IMR-90 (cell line): ENCODE measurements around the gene BCL2L11. TPM values are rescaled to one million over a fixed set of nuclear protein-coding genes. Genes with fewer than 3 reads are reported as not detected.

Experiments used
- ATAC-seq: fragments of 200-7000 bp; cut with Tn5 transposase; 2 replicates; pipeline ENCODE4 v1.9.1; 2020; ENCODE audit warnings: low read depth, mild to moderate bottlenecking, moderate library complexity
- BruUV-seq: library from RNA; stranded (reverse); fragments of 400-500 nt; replicated peaks from 2 replicates; lab custom pipeline; 2021; lab: Mats Ljungman, UMichigan
- CTCF ChIA-PET: fragments of 300-600 bp; formaldehyde crosslinking; extraction: SDS; loops from one replicate; lab custom pipeline; 2021; ENCODE audit warnings: antibody characterized with exemption; lab: Yijun Ruan, JAX
- POLR2A ChIA-PET: fragments of 300-600 bp; sonication (Branson Sonifier 250); formaldehyde crosslinking; loops from one replicate; lab custom pipeline; 2022; ENCODE audit warnings: antibody characterized with exemption; ENCODE audit not compliant: unreplicated experiment; lab: Charles Lee
- DNase-seq: peaks from one replicate; pipeline ENCODE4 v3.0.0; 2013
- H2AFZ ChIP-seq: replicated peaks from 2 replicates; pipeline ENCODE3; 2013; ENCODE audit warnings: low read length, mild to moderate bottlenecking; ENCODE audit not compliant: poor library complexity
- H2AK5ac ChIP-seq: 2 replicates; pipeline ENCODE4 v1.6.1; 2013; ENCODE audit warnings: low read depth, low read length, inconsistent platforms
- H2AK9ac ChIP-seq: replicated peaks from 2 replicates; pipeline ENCODE3; 2013; ENCODE audit warnings: mild to moderate bottlenecking, low read depth, low read length, moderate library complexity; ENCODE audit not compliant: poor library complexity
- H2BK120ac ChIP-seq: 2 replicates; pipeline ENCODE4 v1.6.1; 2013; ENCODE audit warnings: low read depth, low read length, inconsistent platforms
- H2BK15ac ChIP-seq: 3 replicates; pipeline ENCODE4 v1.6.1; 2013; ENCODE audit warnings: low read depth, low read length, inconsistent platforms
- H2BK20ac ChIP-seq: 2 replicates; pipeline ENCODE4 v1.6.1; 2013; ENCODE audit warnings: low read depth, mild to moderate bottlenecking, inconsistent platforms, low read length, moderate library complexity
- H2BK5ac ChIP-seq: 2 replicates; pipeline ENCODE4 v1.6.1; 2013; ENCODE audit warnings: mild to moderate bottlenecking, low read depth, low read length, inconsistent platforms; ENCODE audit not compliant: poor library complexity, severe bottlenecking
- H3K14ac ChIP-seq: replicated peaks from 2 replicates; pipeline ENCODE4 v1.6.1; 2013; ENCODE audit warnings: low read depth, low read length, inconsistent platforms
- H3K18ac ChIP-seq: 2 replicates; pipeline ENCODE4 v1.6.1; 2013; ENCODE audit warnings: low read depth, low read length, control low read depth
- H3K23ac ChIP-seq: 2 replicates; pipeline ENCODE4 v1.6.1; 2013; ENCODE audit warnings: low read depth, low read length, inconsistent platforms
- H3K27ac ChIP-seq: 2 replicates; pipeline ENCODE4 v1.5.1; 2013; ENCODE audit warnings: mild to moderate bottlenecking, control low read depth, low read length; ENCODE audit not compliant: insufficient read depth
- H3K27me3 ChIP-seq: 2 replicates; pipeline ENCODE4 v1.6.1; 2013; ENCODE audit warnings: low read length; ENCODE audit not compliant: control insufficient read depth, insufficient read depth
- H3K36me3 ChIP-seq: 2 replicates; pipeline ENCODE4 v1.6.1; 2013; ENCODE audit warnings: low read length, mixed read lengths; ENCODE audit not compliant: control insufficient read depth, insufficient read depth
- H3K4ac ChIP-seq: 2 replicates; pipeline ENCODE4 v1.6.1; 2013; ENCODE audit warnings: low read depth, low read length, inconsistent platforms
- H3K4me1 ChIP-seq: 2 replicates; pipeline ENCODE4 v1.6.1; 2013; ENCODE audit warnings: low read length, mixed read lengths; ENCODE audit not compliant: control insufficient read depth, insufficient read depth
- H3K4me2 ChIP-seq: 2 replicates; pipeline ENCODE4 v1.6.1; 2013; ENCODE audit warnings: low read depth, mild to moderate bottlenecking, control low read depth, low read length, moderate library complexity
- H3K4me3 ChIP-seq: 2 replicates; pipeline ENCODE4 v1.5.1; 2013; ENCODE audit warnings: low read depth, mild to moderate bottlenecking, control low read depth, low read length, moderate library complexity; ENCODE audit not compliant: insufficient read depth
- H3K56ac ChIP-seq: 2 replicates; pipeline ENCODE4 v1.6.1; 2013; ENCODE audit warnings: low read length, inconsistent platforms; ENCODE audit not compliant: insufficient read depth; ENCODE audit errors: extremely low read depth
- H3K79me1 ChIP-seq, 2 experiments: 2 replicates each; pipeline ENCODE4 v1.6.1; 2013; ENCODE audit warnings: low read length in 2 of 2, inconsistent platforms in 1 of 2, low read depth in 1 of 2
- H3K9ac ChIP-seq: 2 replicates; pipeline ENCODE4 v1.6.1; 2013; ENCODE audit warnings: low read depth, low read length, control low read depth
- H3K9me1 ChIP-seq: 2 replicates; pipeline ENCODE4 v1.6.1; 2013; ENCODE audit warnings: low read length, inconsistent platforms; ENCODE audit not compliant: insufficient read depth
- H3K9me3 ChIP-seq: 2 replicates; pipeline ENCODE4 v1.6.1; 2013; ENCODE audit warnings: low read length; ENCODE audit not compliant: control insufficient read depth, insufficient read depth
- H4K20me1 ChIP-seq: 2 replicates; pipeline ENCODE4 v1.6.1; 2013; ENCODE audit warnings: low read length, inconsistent platforms; ENCODE audit not compliant: insufficient read depth
- H4K5ac ChIP-seq: 2 replicates; pipeline ENCODE4 v1.6.1; 2013; ENCODE audit warnings: mild to moderate bottlenecking, low read depth, low read length, control low read depth
- H4K8ac ChIP-seq, 2 experiments: 2 replicates each; pipeline ENCODE4 v1.6.1; 2013; ENCODE audit warnings: low read depth in 2 of 2, low read length in 2 of 2, control low read depth in 1 of 2, inconsistent platforms in 1 of 2
- H4K91ac ChIP-seq: 2 replicates; pipeline ENCODE4 v1.6.1; 2013; ENCODE audit warnings: low read depth, low read length, inconsistent platforms; ENCODE audit not compliant: insufficient read depth
- BHLHE40 ChIP-seq: fragments of 150-350 bp; IDR thresholded peaks from 2 replicates; pipeline ENCODE4 v1.6.1; 2016; ENCODE audit warnings: mild to moderate bottlenecking, low read depth, low read length
- MAFK ChIP-seq: IDR thresholded peaks from 2 replicates; pipeline ENCODE4 v1.6.1; 2012; ENCODE audit warnings: low read depth, low read length, improper control_type of control experiment
- MAZ ChIP-seq: IDR thresholded peaks from 2 replicates; pipeline ENCODE4 v1.6.1; 2012; ENCODE audit warnings: low read depth, mild to moderate bottlenecking, low read length, improper control_type of control experiment, moderate library complexity, borderline replicate concordance
- MXI1 ChIP-seq: IDR thresholded peaks from 2 replicates; pipeline ENCODE4 v1.6.1; 2012; ENCODE audit warnings: low read depth, mild to moderate bottlenecking, low read length, moderate library complexity, borderline replicate concordance
- NFE2L2 ChIP-seq: fragments of 150-350 bp; IDR thresholded peaks from 2 replicates; pipeline ENCODE4 v1.6.1; 2016; ENCODE audit warnings: low read depth, mild to moderate bottlenecking, low read length
- RAD21 ChIP-seq: IDR thresholded peaks from 2 replicates; pipeline ENCODE4 v1.6.1; 2012; ENCODE audit warnings: low read length, improper control_type of control experiment
- WGBS, 2 experiments: methylation state at CpG; one replicate each; pipeline versions ENCODE4 v1.1.5 to v1.1.7; 2013; ENCODE audit warnings: missing lambda C conversion rate in 2 of 2; ENCODE audit not compliant: insufficient read length in 1 of 2; ENCODE audit errors: extremely low coverage in 2 of 2; 5-methylcytosine and 5-hydroxymethylcytosine counted together
- dilution Hi-C: fragments of 300-500 bp; cut with HindIII; formaldehyde crosslinking; loops from one replicate; pipeline ENCODE4 v1.14.3; 2018; ENCODE audit warnings: low sequenced_read_pairs; ENCODE audit not compliant: unreplicated experiment
- in situ Hi-C: fragments of 300-500 bp; cut with MboI; formaldehyde crosslinking; loops from 3 replicates; pipeline ENCODE4 v1.14.3; 2019; ENCODE audit warnings: low sequenced_read_pairs, inconsistent platforms, mixed read lengths
- intact Hi-C: fragments of 100-400 bp; cut with micrococcal nuclease; formaldehyde crosslinking; loops from 2 replicates; pipeline ENCODE4 v1.10.0; 2022
- polyA plus RNA-seq, 3 experiments: library from polyadenylated mRNA; depleted of rRNA; stranded (reverse); fragments of >200 nt; gene quantifications; 2 replicates each; pipeline ENCODE4 v1.2.3, GENCODE V29; 2012; ENCODE audit warnings: low replicate concordance in 1 of 3
- total RNA-seq: library from RNA; depleted of rRNA; stranded (reverse); fragments of >200 nt; gene quantifications from 2 replicates; pipeline ENCODE4 v1.2.3, GENCODE V29; 2012
- TF ChIP-seq, protein P1 (sequence below): fragments of 150-350 bp; IDR thresholded peaks from 2 replicates; pipeline ENCODE4 v1.6.1; 2016; ENCODE audit warnings: low read depth, mild to moderate bottlenecking, low read length, moderate library complexity, borderline replicate concordance
- TF ChIP-seq, protein P2 (sequence below): conservative IDR thresholded peaks from 2 replicates; pipeline ENCODE4 v1.5.1; 2012; ENCODE audit warnings: mild to moderate bottlenecking, low read depth, low read length, improper control_type of control experiment

The BCL2L11 gene
- total and polyA plus RNA-seq, 2 of the 4 experiments (the other 2 are of a cell fraction), result 1.1 to 1.7 TPM

DNA sequence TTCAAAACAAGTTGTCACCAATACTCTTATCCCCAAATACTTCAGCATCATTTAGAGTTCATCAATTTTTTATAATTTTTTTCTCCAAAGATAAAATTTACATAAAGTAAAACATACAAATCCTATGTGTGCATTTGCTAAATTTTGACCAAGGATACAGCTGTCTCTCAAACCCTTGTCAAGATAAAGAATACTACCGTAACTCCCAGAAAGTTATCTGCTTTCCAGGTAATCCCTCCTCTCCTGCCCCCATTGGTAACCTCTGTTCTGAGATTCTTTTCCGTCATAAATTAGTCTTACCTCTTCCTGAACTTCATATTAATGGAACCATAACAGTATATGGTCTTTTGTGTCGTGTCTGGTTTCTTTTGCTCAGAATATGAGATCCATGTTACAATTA, 49.2 kb downstream of the BCL2L11 start:
- H2BK15ac ChIP-seq, result no peak overlapping the region
- H4K20me1 ChIP-seq, result peaks cover 6% of the 10 kb centered on the region
- no peak overlapping the region for H2BK20ac ChIP-seq
- no peak overlapping the region for H3K14ac ChIP-seq
- BruUV-seq, result no TSS peak
- H3K9me1 ChIP-seq, result peaks cover 7% of the 10 kb centered on the region
- H3K23ac ChIP-seq, result no peak overlapping the region
- no peak overlapping the region for H3K56ac ChIP-seq
- H3K4me2 ChIP-seq, result no peak overlapping the region
- in situ Hi-C loops (no loop called here), dilution Hi-C loops (no loop called here), intact Hi-C loops (no loop called here)
- ChIA-PET POLR2A (no interaction called here), CTCF (no interaction called here)
- H3K4ac ChIP-seq, result no peak overlapping the region
- H4K91ac ChIP-seq, result no peak overlapping the region
- no peak overlapping the region for H3K4me3 ChIP-seq
- H2BK5ac ChIP-seq, result no peak overlapping the region
- H2AK5ac ChIP-seq, result no peak overlapping the region
- TF ChIP-seq RAD21 (no peak), BHLHE40 (no peak), NFE2L2 (no peak), MXI1 (no peak), MAFK (no peak), MAZ (no peak)
- TF ChIP-seq, protein P1, sequence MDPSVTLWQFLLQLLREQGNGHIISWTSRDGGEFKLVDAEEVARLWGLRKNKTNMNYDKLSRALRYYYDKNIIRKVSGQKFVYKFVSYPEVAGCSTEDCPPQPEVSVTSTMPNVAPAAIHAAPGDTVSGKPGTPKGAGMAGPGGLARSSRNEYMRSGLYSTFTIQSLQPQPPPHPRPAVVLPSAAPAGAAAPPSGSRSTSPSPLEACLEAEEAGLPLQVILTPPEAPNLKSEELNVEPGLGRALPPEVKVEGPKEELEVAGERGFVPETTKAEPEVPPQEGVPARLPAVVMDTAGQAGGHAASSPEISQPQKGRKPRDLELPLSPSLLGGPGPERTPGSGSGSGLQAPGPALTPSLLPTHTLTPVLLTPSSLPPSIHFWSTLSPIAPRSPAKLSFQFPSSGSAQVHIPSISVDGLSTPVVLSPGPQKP, result no peak
- TF ChIP-seq, protein P2, sequence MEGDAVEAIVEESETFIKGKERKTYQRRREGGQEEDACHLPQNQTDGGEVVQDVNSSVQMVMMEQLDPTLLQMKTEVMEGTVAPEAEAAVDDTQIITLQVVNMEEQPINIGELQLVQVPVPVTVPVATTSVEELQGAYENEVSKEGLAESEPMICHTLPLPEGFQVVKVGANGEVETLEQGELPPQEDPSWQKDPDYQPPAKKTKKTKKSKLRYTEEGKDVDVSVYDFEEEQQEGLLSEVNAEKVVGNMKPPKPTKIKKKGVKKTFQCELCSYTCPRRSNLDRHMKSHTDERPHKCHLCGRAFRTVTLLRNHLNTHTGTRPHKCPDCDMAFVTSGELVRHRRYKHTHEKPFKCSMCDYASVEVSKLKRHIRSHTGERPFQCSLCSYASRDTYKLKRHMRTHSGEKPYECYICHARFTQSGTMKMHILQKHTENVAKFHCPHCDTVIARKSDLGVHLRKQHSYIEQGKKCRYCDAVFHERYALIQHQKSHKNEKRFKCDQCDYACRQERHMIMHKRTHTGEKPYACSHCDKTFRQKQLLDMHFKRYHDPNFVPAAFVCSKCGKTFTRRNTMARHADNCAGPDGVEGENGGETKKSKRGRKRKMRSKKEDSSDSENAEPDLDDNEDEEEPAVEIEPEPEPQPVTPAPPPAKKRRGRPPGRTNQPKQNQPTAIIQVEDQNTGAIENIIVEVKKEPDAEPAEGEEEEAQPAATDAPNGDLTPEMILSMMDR, result no peak
- DNase-seq, result no peak
- H3K9ac ChIP-seq, result no peak overlapping the region
- H2AFZ ChIP-seq, result no peak overlapping the region
- H4K5ac ChIP-seq, result no peak overlapping the region
- no peaks in the 10 kb centered on the region for H3K9me3 ChIP-seq
- no peak overlapping the region for H3K27ac ChIP-seq
- peaks cover 10% of the 10 kb centered on the region; the same call in 1 of the 2 replicates for H3K36me3 ChIP-seq
- no peak for ATAC-seq
- H3K79me1 ChIP-seq, result no peaks in the 10 kb centered on the region; a peak in 1 of 4 replicates
- no peak overlapping the region for H4K8ac ChIP-seq
- H2AK9ac ChIP-seq, result no peak overlapping the region
- peaks cover 7% of the 10 kb centered on the region for H3K4me1 ChIP-seq
- no CpG with 5 or more reads among the region's 3 CpGs for WGBS, 2 experiments
- H2BK120ac ChIP-seq, result no peak overlapping the region
- no peak overlapping the region for H3K18ac ChIP-seq
- peaks cover 33% of the 10 kb centered on the region for H3K27me3 ChIP-seq
